GM18951 (cell line): ENCODE results near the gene PRSS12.

Experiments
- POLR2A ChIP-seq: IDR thresholded peaks from 4 replicates; pipeline ENCODE4 v1.6.1; 2011; ENCODE audit warnings: mild to moderate bottlenecking; ENCODE audit not compliant: insufficient read length, insufficient read depth; ENCODE audit errors: extremely low read depth
- in situ Hi-C: fragments of 300-500 bp; cut with MboI; formaldehyde crosslinking; loops from one replicate; pipeline ENCODE4 v1.12.0; 2022; ENCODE audit warnings: low sequenced_read_pairs, mixed read lengths, inconsistent platforms; ENCODE audit not compliant: unreplicated experiment

The PRSS12 gene

DNA sequence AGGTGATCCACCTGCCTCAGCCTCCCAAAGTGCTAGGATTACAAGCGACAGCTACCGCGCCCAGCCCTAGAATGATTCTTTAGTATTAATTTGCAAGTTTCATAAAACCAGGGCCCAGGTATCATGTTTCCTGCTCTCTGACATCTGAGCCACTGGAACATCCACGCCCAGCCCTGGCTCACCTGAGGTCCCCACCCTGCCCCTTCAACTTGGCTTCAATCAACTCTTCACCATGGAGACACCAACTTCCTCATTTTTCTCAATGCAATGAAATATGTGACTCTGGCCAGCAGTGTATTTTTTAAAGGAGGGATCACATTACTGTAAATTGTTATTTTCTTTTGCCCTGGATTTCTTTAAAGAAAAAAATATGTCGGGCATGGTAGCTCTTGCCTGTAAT lies 3.9 kb downstream of the PRSS12 start:
- in situ Hi-C loops: no loop called here
- TF ChIP-seq POLR2A: no peak

DNA sequence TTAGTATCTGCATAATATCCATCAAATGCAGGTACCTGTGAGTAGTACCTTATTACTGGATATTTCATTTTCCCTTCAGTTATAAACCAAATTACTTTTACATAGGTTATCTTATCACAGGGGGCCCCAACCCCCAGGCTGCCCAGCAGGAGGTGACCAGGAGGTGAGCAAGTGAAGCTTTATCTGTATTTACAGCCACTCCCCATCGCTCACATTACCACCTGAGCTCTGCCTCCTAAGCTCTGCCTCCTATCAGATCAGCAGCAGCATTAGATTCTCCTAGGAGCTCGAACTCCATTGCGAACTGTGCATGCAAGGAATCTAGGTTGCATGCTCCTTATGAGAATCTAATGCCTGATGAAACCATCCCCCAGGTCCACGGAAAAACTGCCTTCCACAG lies 6.3 kb downstream of the PRSS12 start:
- no peak for TF ChIP-seq POLR2A
- in situ Hi-C loops: no loop called here

DNA sequence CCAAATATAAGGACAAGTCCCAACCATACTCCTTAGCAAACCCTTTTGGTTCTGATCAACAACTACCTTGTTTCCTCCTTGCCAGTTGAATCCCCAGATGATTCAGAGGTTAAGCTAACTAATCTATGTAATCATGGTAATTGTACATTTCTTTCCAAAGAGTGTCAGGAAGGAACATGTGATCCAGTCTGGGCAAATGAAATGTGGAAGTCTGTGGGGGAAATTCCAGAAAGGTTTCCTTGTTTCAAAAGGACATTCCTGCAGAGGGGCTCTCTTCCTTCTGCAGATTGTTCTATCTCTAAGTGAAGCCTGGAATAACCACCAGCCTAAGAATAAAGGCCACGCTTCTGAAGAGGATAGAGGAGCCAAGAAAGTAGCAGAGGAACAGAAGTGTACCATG lies 7.0 kb downstream of the PRSS12 start:
- in situ Hi-C loops: no loop called here
- TF ChIP-seq POLR2A: no peak

DNA sequence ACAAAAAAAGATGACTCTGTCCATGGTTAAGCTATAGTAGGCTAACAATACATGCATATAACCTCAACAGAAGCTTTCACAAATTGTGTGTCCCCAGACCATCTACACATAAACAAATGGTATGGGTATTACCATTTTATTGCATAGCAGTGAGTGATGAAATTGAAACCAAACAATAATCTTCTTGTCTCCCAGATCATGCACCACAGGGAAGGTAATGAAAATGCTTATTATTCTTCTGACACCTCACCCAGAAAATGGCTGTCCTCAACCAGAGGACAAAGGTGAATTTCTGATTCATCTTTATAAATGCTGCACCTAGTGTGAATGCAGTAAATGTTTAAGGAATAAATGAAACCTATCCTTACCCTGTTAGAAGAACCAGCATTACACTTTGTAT lies 8.0 kb downstream of the PRSS12 start:
- in situ Hi-C loops: no loop called here
- no peak for TF ChIP-seq POLR2A

DNA sequence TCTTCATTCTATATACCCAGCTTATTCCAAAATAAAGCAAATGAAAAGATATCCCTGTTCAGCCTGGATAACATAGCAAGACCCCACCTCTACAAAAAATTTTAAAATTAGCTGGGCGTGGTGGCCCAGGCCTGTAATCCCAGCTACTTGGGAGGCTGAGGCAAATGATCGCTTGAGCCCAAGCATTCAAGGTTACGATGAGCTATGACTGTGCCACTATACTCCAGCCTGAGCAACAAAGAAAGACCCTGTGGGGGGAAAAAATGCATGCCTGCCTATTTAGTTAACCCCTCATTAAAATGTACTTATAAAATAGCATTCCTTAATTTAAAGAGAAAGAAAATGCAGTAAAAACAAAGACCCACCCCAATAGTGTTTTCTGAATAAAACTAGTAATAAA lies 9.3 kb downstream of the PRSS12 start:
- in situ Hi-C loops: no loop called here
- no peak for TF ChIP-seq POLR2A

DNA sequence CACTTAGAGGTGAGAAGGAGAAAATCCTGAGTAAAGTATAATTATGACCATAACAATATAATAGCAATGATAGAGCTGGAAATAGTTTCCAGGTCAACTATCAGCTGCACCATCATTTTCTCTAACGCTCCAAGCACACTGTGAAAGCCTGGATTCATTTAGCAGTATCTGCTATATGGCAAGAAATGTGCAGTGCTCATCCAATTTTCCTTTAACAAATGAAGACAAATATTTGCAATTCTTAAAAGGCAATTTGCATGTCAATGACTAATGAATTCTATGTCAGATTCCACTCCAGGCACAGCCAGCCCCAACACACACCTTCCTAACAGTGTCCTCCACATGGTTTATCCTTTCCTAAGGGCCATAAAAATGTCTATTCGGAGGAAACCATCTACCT lies 12.7 kb downstream of the PRSS12 start:
- in situ Hi-C loops: no loop called here
- TF ChIP-seq POLR2A: no peak

DNA sequence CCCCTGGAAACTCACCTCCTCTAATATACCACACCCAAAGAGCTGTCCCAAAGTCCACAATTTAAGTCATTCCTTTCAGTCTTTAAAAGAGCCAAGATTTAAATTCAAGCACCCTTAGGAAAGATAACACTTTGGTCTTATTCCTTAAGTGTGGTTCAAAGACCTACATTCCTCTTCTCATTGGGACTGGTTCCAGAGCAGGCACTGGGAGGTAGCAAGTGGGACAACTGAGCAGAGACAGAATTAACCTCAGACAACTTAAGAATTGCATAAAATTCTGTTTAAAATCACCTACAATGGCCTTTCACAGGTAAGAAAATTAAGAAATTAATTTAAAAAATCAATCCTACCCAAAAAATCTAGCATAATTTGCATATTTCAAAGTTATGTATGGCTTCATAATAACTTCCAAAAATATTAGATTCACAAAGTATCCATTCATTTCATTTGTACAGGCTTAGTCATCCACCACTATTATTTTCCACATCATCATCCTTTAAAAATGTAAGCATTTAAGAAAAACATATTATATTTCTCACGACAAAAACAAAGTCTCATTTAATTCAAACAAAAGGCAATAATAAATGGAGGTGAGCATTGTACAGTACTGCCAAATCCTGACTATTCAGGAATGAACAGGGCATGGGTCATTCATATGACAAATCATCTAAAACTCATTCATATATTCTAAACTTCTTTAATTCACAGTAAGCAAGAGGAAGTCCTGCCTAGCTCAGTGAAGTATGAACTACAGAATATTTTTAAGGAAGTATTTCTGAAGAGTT lies 13.6 kb downstream of the PRSS12 start:
- TF ChIP-seq POLR2A: no peak
- in situ Hi-C loops: no loop called here

DNA sequence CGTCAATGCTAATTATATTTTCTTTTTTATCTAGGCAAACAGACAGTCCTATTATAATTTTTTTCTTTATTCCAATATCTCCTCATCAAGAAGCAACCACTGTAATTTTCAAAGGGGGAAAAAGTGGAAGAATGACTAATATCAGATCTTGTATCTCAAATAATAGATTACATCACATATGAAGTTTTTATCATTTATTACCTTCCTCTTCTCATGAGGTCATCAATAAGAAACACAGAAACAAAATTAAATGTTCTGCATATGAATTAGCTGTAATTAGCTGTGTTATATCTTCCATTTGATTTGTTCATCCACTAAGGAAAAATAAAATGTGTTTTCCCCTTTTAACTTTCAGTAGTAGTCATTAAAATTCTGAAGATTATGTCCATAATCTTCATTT lies 14.3 kb downstream of the PRSS12 start:
- in situ Hi-C loops: no loop called here
- TF ChIP-seq POLR2A: no peak

DNA sequence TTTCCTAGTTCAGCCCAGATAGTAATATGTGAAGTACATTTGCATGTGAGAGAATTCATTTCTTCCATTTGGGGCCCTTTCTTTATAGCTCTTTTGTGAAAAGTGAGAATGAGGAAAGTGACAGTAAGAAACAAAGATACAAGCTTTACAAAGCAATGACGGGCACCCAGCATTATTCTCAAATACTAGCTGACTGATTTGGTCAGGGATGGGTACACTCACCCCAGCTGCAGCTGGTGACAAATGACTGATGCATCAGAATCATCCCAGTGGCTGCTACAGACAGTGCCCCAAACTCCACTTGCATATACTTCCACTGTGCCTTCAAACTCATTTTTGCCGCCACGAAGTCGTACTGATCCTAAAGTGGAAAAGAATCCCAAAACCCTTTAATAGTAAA lies 14.8 kb downstream of the PRSS12 start:
- in situ Hi-C loops: no loop called here
- no peak for TF ChIP-seq POLR2A

DNA sequence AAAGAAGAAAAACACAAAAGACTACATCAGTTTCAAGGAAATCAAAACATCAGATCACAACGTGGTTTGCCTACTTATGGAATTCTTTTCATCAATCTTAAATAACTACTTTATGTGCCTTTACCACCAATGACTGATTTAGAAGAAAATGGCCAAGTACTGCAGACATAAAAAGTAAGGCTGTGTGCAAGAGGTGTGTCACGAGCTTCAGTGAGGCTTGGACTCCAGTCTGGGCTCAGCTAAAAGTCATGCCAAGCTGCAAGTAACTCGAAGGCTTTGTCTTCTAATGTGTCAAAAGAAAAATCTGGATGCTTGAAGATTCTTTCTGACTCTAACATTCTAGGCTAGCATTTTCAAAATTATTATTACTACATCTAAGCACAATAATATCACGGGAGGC lies 17.0 kb downstream of the PRSS12 start:
- no peak for TF ChIP-seq POLR2A
- in situ Hi-C loops: no loop called here

DNA sequence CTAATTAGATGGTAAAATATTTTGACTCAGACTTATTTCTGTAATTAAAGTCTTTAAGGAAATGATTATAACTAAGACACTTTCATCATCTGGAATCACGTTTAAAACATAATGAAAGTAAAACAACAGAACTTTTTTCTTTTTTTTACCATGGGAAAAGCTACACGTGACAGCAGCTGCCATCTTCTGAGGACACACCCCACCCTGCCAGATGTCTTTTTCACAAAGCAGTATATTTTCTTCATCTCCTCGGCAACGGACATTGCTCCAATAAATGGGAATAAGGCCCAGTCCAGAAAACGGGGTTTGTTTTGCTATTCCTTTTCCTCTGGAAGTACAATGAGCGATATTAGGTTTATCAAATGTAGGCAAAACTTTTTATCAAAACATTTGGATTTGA lies 17.5 kb downstream of the PRSS12 start:
- in situ Hi-C loops: no loop called here
- TF ChIP-seq POLR2A: no peak

DNA sequence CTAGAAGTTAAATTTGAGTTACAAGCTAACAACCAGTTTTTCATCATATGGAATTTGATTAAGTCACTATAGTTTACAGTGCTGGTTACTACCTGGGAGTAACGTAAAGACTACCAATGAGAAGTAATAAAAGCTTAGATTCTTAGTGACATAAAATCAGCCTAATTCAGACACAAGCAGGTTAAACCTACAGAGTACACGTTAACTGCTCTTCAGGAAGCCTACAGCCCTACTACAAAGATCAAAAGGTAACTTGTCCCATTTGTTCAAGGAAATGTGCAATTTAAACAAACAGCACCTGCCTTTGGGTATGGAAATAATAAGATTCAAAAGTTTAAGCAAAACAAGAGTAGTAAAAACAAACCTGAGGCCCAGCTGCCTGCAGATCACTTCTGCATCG lies 21.5 kb downstream of the PRSS12 start:
- TF ChIP-seq POLR2A: no peak
- in situ Hi-C loops: no loop called here

DNA sequence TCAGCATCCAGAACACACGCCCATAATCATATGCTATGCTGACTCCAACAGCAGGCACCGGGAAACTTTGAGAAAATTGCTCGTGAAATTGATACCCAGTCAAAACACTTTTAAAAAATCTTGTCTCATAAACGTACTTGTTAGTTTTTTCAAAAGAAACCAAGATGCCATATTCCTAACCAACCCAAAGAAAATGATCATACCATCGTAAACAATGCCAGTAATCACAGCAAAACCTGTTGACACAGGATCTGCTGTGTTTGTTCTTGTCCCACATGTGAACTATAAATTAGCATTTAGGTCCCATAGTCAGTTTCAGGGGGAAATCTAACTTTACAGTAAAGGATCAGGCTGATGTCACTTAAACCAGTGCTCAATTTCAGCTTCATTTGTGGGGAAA lies 23.0 kb downstream of the PRSS12 start:
- in situ Hi-C loops: no loop called here
- no peak for TF ChIP-seq POLR2A

DNA sequence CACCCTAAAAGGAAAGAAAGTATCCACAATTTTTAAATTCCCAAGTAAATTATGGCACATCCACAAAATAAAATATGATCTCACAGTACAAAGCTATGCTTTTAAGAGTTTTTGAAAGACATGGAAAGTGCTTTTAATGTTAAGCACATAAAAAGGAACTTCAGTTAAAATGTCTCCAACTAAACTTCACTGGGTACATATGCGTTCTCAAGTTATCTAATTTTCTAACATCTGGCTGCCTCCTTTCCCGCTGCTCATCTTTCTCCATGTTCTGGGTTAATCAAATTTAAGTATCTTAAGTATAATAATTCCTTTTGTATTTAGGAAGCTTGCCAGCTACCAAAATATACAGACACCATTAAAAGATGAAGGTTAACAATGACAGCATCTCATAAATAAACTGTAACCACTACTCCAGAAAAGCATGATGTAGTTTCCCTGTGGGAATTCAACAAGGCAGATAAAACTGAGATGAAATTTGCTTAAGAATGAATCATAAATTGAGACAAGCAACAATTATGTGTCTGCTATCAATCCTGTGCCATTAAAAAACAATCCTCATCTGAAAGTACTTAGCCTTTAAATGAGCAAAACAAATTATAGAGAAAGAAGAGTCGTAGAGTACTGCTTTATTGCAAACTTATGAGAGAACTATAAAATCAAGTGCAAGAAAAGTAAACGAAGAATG lies 25.1 kb downstream of the PRSS12 start:
- TF ChIP-seq POLR2A: no peak

DNA sequence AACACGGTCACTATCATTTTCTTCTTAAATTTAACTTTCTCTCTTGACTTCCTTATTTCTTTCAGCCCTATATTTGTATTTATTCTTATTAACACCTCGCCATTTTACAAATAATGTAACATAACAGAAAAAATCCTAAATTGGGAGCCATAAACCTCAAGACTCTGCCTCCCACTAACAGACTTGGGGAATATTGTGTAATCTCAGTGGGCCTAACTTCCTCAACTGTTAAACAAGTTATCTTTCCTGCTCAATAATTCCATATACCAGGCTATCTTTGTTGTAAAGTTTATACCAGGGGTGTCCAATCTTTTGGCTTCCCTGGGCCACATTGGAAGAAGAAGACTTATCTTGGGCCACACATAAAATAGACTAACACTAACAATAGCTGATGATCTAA lies 26.2 kb downstream of the PRSS12 start:
- in situ Hi-C loops: no loop called here

More for the DNA sequence above, 25.1 kb downstream of the PRSS12 start:
- in situ Hi-C loops: no loop called here

DNA sequence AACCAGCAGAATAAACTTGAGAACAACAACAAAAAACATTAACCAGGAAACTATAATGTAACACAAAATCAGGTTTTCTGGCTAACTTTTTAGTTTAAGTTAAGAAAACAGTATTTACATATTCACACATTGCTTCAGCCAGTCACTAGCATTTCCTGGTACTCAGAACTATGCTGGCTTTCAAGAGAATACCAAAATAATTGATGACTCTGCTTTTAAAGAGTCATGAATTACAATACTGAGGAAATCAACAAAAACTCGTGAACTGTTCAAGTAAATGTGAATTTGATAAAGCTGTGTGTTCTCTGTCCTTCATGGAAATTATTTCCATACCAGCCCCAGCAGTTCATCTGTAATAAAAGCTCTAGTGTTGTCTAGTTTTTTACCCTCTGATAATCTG lies 27.4 kb downstream of the PRSS12 start:
- no peak for TF ChIP-seq POLR2A
- in situ Hi-C loops: no loop called here

More for the DNA sequence above, 26.2 kb downstream of the PRSS12 start:
- no peak for TF ChIP-seq POLR2A
